ENCODE measurements around the gene SEC11A. TPM values are rescaled to one million over a fixed set of nuclear protein-coding genes. Genes with fewer than 3 reads are reported as not detected.

Gene SEC11A
- polyA plus RNA-seq, 3 donors, result 111 to 166 (median 154) TPM

GRCh38 chr15:84760219-84760618 is 44.3 kb upstream of the SEC11A start:
- Mint-ChIP-seq H3K9me3 (no peaks in the 10 kb centered on the region), H3K4me1 (peaks cover 30% of the 10 kb centered on the region), H3K27ac (no peak overlapping the region), H3K4me3 (no peak overlapping the region), H3K36me3 (peaks cover 10 to 29% of the 10 kb centered on the region in 2 donors), H3K27me3 (ENCODE audit: low read depth in 3 of 3) (no peaks in the 10 kb centered on the region)
- peaks cover 100% of the 10 kb centered on the region for H3K79me2 ChIP-seq (ENCODE audit: insufficient read depth, low read length)
- no peak overlapping the region for H3K4me3 ChIP-seq (replicated peaks in 1 of 3; ENCODE audit: low read depth in 2 of 3, low read length in 3 of 3)
- H4K20me1 ChIP-seq (ENCODE audit: insufficient read depth, low read length), result peaks cover 100% of the 10 kb centered on the region
- H3K9ac ChIP-seq (ENCODE audit: insufficient read depth, low read length, poor library complexity, severe bottlenecking), result no peak overlapping the region
- TF ChIP-seq CTCF (IDR thresholded peaks at IDR 0.05), result no peak
- peak overlapping the region in 1 of 2 donors; percentile 46 for H3K27ac ChIP-seq (ENCODE audit: low read depth in 1 of 2, low read length in 2 of 2)
- H3K36me3 ChIP-seq (replicated peaks in 1 of 2; ENCODE audit: control insufficient read depth in 1 of 2, insufficient read depth in 2 of 2, low read length in 2 of 2), result peaks cover 6 to 8% of the 10 kb centered on the region in 2 donors
- H3K4me2 ChIP-seq (replicated peaks; ENCODE audit: extremely low read depth, low read length, poor library complexity, severe bottlenecking), result no peak overlapping the region
- intact Hi-C loops (cut with micrococcal nuclease), result no loop called here
- 100% methylated on average over 1 of the region's 1 CpG for WGBS (ENCODE audit: insufficient coverage)
- H3K27me3 ChIP-seq (ENCODE audit: control insufficient read depth in 2 of 2, insufficient read depth in 2 of 2, low read length in 2 of 2), result no peaks in the 10 kb centered on the region
- no peak for DNase-seq
- H3K9me3 ChIP-seq (replicated peaks in 1 of 2; ENCODE audit: control insufficient read depth in 1 of 2, insufficient read depth in 1 of 2, low read length in 2 of 2), result no peaks in the 10 kb centered on the region
- H3K4me1 ChIP-seq (ENCODE audit: control insufficient read depth in 1 of 2, insufficient read depth in 2 of 2, low read length in 2 of 2), result peaks cover 19 to 25% of the 10 kb centered on the region in 2 donors
- no peak overlapping the region for H2AFZ ChIP-seq (ENCODE audit: insufficient read depth, low read depth, low read length, poor library complexity, severe bottlenecking)

GRCh38 chr15:84759018-84759417 is 43.1 kb upstream of the SEC11A start:
- Histone ChIP-seq H3K4me3 (replicated peaks in 1 of 3; ENCODE audit: low read depth in 2 of 3, low read length in 3 of 3) (no peak overlapping the region), H3K4me1 (ENCODE audit: control insufficient read depth in 1 of 2, insufficient read depth in 2 of 2, low read length in 2 of 2) (peaks cover 19 to 25% of the 10 kb centered on the region in 2 donors), H3K9me3 (replicated peaks in 1 of 2; ENCODE audit: control insufficient read depth in 1 of 2, insufficient read depth in 1 of 2, low read length in 2 of 2) (no peaks in the 10 kb centered on the region), H3K9ac (ENCODE audit: insufficient read depth, low read length, poor library complexity, severe bottlenecking) (no peak overlapping the region), H2AFZ (ENCODE audit: insufficient read depth, low read depth, low read length, poor library complexity, severe bottlenecking) (no peak overlapping the region), H3K79me2 (ENCODE audit: insufficient read depth, low read length) (peaks cover 100% of the 10 kb centered on the region), H4K20me1 (ENCODE audit: insufficient read depth, low read length) (peaks cover 100% of the 10 kb centered on the region), H3K36me3 (replicated peaks in 1 of 2; ENCODE audit: control insufficient read depth in 1 of 2, insufficient read depth in 2 of 2, low read length in 2 of 2) (peaks cover 0 to 2% of the 10 kb centered on the region in 2 donors), H3K27me3 (ENCODE audit: control insufficient read depth in 2 of 2, insufficient read depth in 2 of 2, low read length in 2 of 2) (no peaks in the 10 kb centered on the region), H3K4me2 (replicated peaks; ENCODE audit: extremely low read depth, low read length, poor library complexity, severe bottlenecking) (no peak overlapping the region), H3K27ac (ENCODE audit: low read depth in 1 of 2, low read length in 2 of 2) (peak overlapping the region in 1 of 2 donors; percentile 48)
- no peak for DNase-seq
- no CpG with 5 or more reads among the region's 1 CpG for WGBS (ENCODE audit: insufficient coverage)
- Mint-ChIP-seq H3K4me1 (peaks cover 21% of the 10 kb centered on the region), H3K4me3 (no peak overlapping the region), H3K27me3 (ENCODE audit: low read depth in 3 of 3) (no peaks in the 10 kb centered on the region), H3K36me3 (peaks cover 3 to 23% of the 10 kb centered on the region in 2 donors), H3K27ac (peak overlapping the region in 3 of 7 donors; percentile 26 to 70 (median 65)), H3K9me3 (no peaks in the 10 kb centered on the region)
- intact Hi-C loops (cut with micrococcal nuclease), result no loop called here
- no peak for TF ChIP-seq CTCF (IDR thresholded peaks at IDR 0.05)

Measured in CD14-positive monocyte (primary cell).